DLD1 (cell line): ENCODE results near the gene NPAS1.
"Not testable (repeated sequence)": the region's sequence is repeated elsewhere in the genome, so short reads cannot be mapped to it uniquely, and the experiment has no call there.

Experiments used
- in situ Hi-C: cut with HindIII; loops from 2 replicates; pipeline ENCODE4 v1.10.0; 2017; ENCODE audit warnings: low sequenced_read_pairs

NPAS1 gene

DNA sequence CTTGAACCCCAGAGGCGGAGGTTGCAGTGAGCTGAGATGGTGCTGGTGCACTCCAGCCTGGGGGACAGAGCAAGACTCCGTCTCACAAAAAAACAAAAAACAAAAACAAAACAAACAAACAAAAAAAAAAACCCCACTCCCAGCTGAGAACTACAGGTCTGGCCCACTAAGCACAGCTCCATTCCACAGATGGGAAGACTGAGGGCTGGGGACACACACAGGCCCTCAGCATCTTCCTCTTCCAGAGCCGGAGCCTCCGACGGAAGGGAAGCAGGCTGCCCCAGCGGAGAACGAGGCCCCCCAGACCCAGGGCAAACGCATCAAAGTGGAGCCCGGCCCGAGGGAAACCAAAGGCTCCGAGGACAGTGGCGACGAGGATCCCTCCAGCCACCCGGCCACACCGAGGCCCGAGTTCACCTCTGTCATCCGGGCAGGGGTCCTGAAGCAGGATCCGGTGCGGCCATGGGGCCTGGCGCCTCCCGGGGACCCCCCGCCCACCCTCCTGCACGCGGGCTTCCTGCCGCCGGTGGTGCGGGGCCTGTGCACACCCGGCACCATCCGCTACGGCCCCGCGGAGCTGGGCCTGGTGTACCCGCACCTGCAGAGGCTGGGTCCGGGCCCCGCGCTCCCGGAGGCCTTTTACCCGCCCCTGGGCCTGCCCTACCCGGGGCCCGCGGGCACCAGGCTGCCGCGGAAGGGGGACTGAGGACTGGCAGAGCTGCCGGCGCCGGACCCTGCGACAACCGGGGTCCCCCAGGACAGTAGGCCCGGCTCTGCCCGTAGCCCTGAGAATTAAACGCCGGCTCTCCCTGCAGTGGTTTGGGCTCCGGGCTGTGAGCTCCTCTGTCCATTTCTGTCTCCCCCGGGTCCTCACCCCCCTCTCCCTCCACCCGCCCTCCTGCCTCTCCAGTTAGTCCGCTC is 25.6 kb downstream of the NPAS1 start:
- in situ Hi-C loops, result no loop called here

DNA sequence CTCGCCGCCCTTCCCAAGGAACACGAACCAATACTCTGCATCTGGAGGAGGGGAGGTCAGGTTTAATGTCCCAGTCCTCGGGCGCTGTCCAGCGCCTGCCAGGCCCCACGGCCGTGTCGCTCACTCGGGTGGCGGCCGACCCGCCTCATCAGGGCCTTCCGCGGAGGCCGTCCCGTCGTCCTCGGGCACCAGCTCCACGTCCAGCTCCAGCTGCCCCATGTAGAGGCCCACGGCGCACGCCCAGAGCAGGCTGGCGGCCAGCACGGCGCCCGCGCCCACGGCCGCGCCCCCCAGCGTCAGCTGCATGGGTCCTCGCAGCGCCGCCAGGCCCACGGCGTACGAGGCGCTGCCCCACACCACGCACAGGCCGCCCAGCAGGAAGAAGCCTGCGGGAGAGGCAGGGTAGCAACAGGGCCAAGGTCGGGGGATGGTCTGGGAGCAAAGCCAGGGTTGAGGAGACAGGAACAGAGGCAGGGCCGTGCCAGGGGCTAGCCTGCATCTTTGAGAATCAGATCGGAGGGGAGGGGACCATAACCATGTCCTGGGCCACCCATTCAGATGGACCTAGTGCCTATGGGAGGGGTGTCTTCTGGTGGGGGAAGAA is 26.3 kb downstream of the NPAS1 start:
- in situ Hi-C loops, result no loop called here

DNA sequence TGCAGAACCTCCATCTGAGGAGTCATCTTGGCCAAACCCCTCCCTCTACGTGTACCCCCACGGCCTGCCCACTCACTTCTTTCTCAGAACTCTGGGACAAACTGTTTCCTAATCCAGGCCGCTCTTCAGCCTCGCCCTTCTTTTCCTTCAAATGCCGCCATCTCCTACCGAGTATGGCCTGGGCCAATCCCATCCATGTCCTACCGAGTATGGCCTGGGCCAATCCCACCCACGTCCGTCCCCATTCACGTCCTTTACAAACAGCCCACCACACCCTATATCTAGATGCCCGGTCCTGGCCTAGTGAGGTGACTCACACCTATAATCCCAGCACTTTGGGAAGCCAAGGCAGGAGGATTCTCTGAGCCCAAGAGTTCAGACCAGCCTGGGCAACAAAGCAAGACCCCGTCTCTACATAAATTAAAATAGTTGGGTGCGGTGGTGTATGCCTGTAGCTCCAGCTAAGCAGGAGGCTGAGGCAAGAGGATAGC is 27.7 kb downstream of the NPAS1 start:
- in situ Hi-C loops, result no loop called here

DNA sequence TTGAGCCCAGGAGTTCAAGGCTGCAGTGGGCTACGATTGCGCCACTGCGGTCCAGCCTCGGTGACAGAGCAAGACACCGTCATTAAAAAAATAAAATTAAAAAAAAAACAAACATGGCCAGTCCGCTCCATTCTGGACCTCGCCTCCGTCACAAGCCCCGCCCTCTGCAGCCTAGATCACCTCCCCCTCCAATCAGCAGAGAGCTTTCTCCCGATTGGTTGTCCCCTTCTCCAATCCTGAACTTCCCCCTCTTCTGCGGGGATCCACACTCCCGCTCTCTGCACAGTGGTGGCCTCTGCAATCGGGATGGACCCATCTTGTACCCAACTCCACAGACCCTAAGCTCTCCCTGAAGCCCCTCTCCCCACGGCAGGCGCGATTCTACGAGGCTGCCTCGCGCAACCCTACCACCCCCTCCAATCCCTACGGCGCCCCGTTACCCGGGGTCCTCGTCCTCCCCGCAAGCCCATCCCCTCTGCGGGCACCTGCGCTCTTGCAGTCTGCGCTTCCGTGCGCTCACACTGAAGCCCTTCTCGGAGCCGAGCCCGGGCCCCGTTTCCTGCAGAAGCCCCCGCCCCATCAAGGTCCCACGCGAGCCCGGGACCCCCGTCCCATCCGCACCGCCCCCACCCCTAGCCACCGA is 28.2 kb downstream of the NPAS1 start:
- in situ Hi-C loops, result no loop called here

DNA sequence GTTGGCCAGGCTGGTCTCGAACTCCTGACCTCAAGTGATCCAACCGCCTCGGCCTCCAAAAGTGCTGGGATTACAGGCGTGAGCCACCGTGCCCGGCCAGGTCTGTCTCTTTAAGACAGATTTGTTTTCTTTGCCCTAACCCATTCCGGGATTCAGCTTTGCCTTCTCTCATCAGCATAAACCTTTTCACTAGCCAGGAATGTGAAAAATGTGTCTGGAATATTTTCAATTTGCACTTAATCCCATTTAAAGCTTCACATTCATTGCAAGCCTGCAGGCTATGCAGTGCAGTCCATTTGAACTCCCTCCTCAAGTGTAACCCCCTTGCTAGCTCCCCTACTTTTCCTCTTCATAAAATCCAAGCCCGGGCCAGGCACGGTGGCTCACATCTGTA is 29.7 kb downstream of the NPAS1 start:
- in situ Hi-C loops, result no loop called here

DNA sequence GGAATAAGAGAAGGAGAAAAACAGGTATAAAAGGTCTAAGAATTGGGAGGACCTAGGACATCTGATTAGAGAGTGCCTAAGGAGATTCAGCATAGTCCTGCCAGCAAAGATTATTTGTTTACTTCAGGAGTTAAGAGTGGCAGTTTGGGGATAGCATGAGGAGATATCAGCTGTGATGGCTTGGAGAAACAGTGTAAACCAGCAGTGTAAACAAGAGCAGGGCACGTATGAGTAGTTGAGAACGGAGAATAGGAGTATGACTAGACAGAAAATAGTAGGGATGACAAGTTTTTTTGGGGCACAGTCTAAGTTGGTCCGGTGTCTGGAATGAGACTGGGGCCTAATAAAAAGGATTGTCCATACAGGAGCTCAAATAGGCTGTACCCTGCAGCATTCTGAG is 30.9 kb downstream of the NPAS1 start:
- in situ Hi-C loops, result not testable (repeated sequence)

DNA sequence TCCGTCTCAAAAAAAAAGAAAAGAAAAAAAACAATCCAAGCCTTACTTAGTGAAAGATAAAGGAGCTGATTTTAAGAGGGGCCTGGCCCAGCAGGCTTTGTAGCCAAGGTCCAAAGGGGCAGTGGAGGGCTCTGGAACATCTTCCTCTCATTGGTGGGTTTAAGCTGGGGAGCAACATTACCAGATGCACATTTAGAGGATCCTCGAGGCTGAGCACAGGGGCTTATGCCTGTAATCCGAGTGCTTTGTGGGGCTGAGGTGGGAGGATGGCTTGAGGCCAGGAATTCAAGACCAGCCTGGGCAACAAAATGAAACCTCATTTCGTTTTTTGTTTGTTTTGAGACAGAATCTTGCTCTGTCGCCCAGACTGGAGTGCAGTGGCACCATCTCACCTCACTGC is 36.8 kb downstream of the NPAS1 start:
- in situ Hi-C loops, result no loop called here

DNA sequence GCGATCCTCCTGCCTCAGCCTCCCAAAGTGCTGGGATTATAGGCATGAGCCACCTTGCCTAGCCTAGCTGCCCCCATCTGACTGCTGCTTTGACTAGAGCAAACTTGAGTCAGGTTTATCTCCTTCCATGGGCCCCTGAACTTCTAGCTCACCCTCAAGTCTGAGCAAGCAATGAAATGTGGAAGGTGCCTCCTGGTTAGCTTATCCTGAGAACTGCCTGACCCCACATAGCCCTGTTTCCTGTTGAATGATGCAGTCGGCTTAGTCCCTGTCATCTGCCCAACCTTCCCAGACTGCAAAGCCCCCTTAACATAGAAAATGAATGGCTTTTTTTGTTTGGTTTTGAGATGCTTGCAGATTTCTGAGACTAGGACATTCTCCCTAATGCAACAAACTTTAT is 37.7 kb downstream of the NPAS1 start:
- in situ Hi-C loops, result no loop called here

DNA sequence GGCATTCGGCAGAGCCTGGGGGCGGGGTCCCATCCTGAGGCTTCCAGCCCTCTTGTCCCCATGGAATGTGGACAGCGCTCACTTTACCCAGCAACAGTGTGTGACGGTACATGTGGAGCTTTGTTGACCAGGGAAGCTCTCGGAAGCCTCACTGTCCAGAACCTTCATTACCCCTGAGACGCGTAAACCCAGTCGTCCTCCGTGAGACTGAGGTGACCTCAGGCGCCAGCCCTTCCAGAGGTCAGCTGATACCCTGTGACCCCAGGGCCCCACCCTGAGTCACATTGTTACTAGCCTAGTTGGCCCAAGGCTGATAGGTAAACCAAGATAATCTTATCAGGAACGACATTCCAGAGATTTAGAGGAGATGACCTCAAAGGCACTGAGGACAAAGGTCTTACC is 39.0 kb downstream of the NPAS1 start:
- in situ Hi-C loops, result no loop called here

DNA sequence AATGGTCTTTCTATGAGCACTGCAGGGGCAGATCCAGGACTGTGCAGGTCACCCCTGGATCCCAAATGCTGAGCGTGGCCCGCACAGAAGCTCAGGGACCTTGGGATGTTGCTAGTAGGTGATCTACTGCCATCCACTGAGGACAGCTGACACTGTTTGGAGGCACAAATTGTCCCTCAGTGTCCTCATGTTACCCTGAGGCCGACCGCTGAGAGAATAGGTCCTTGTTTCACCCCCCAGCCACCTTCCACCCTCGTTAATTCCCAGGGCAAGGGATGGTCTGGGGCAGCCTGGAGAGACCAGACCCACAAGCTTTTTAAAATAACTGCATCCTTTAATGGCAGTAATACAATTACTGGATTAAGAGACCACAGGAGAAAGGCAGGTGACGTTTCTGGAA is 44.2 kb downstream of the NPAS1 start:
- in situ Hi-C loops, result no loop called here

DNA sequence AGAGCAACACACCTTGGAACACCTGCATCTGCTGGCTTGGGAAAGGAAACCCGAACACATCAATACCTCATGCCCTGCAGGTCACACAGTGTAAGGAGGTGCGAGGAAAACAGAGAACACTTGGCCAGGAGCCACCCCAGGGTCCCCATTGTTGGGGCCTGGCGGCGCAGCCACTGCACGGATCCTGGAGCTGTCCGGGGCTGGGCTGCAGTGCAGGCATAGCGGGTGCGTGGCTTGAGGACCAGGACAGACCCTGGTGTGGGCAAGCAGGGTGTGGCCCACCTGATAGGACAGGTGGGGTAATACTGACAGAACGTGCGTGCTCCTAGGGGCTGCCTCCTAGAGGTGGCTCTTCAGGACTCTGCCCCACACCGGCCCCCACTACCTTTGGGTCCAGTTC is 45.6 kb downstream of the NPAS1 start:
- in situ Hi-C loops, result no loop called here

DNA sequence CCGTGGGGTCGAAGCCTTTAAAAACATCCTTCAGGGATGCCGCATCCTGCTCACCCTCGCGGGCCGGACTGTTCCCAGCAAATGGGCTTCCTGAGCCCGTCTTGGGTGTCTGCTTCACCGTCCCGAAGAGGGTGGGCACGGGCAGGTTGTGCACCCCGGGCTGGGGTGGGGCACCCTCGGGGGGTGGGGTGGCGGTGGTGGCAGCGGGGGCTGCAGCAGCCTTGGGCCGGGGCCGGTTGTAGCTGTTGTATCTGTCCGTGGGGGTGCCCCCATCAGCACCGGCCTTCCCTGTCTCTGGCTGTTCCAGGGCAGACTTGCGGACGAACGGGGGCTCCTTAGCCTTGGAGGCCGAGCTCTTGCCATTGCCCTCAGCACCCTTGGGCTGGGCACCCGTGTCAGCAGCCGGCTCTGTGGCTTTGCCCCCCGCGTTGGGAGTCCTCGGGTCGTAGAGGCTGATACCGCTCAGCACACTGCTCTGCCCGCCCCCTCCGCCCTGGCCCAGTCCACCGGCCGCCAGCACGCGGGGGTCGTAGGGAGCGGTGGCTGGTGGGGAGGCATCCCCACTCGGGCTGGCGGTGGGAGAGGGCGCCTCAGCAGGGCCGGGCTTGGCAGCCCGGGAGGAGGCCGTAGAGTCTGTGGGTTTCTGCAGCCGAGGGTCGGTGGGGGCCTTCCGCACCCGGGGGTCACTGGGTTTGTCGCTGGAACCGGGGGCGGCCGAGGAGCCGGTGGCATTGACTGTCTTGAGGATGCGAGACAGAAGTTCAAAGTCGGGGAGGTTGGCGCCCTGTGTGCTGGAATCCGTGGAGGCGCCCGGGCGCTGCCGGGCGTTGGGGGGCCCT is 47.0 kb downstream of the NPAS1 start:
- in situ Hi-C loops, result no loop called here

DNA sequence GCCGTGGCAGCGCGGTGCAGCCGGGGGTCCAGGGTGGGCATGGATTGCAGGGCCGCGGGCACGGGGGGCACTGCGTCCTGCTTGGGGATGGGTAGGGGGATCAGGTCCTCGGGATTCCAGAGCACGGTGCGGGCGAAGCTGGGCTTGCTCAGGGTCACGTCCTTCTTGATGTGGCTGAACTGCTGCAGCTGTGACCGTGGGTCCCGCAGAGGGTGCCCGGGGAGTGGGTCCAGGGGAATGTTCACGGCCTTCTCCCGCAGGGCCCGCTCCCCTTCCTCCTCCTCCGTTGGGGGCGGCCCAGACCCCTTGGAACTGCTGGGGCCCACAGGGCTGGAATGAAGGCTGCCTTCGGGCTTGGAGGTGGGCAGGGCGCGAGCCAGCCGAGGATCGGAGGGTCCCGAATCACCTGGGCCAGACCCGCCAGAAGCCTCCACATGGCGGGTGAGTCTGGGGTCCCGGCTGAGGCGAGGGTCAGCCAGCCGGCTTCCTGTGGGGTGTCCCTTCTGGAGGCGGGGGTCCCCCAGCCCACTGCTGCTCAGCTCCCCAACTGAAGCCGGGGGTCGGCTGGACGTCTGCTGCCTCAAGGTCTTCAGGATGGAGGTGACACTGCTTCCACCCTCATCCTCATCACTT is 47.7 kb downstream of the NPAS1 start:
- in situ Hi-C loops, result no loop called here

DNA sequence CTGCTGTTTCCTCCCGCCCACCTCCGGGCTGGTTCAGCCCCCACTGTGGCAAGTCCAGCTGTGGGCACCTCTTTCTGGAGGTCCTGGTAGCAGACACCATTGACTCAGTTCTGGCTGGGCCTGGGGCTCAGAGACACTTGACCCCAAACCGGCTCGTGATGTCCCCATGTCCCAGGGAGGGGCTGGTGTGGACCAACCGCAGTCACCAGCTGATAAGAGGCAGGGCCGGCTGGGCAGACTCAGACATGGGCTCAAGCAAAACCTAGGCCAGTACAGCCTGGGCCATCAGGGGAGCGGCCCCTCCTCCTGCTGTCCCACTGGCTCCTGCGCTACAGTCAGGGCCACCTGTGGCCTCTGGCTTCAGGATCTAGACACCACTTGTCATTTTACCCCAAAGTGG is 48.6 kb downstream of the NPAS1 start:
- in situ Hi-C loops, result no loop called here

DNA sequence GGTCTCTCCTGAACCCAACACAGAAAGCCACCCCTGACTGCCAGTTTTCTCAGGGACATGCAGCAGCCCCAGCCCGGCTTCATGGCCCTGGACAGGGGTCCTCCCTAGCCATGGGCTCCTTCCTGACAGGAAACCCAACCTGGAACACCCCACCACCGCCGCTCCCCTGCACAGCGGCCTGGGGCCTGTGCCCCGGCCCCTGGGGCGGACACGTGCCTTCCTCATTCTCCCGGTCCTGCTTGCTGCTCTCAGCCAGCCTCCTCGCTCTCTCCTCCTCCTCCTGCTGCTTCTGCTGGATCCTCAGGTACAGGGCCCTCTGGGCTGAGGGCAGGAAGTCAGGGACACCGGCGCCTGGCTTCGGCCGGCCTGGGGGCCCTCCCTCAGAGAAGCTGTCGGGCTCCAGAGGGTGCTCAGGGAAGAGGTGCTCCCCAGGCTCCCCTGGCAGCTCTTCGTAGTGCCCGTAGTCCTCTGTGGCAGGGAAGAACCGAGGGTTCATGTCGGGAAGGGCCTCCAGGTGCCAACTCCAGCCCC is 49.3 kb downstream of the NPAS1 start:
- in situ Hi-C loops, result no loop called here

DNA sequence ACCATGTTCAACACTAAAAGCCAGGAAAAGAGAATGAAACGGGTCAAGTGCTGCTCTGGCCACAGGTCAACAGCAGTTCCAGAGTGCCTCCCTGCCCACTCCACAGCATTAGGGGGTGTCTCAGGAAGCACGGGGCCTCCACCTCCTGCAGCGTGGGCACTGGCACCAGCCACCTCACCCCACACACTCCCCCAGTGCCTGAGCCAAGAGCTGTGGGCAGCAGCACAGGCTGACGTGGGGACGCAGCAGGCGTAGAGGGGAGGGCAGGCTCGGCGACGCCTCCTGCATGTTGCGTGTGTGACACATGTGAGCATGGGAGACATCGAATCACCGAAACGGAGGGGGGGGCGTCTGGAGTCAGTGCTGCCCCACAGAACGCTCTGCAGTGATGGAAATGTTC is 50.2 kb downstream of the NPAS1 start:
- in situ Hi-C loops, result no loop called here

DNA sequence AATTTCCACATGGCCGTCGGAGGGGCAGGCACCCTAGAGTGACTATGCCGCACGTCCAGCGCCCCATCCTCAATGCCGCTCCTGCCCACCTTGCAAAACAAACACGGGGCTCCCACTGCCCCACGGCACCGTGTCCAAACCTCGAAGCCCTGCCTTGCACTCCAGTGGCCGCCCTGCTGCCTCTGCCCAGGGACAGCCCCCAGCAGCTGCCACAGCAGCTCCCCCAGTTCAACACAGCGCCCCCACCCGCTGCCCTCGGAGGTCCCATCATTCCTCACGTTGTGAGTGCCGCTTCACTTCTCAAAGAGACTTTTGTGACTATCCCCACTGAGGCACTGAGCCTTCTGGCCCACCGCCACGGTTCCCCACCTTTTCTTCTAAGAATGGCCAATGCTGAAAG is 51.1 kb downstream of the NPAS1 start:
- in situ Hi-C loops, result no loop called here

DNA sequence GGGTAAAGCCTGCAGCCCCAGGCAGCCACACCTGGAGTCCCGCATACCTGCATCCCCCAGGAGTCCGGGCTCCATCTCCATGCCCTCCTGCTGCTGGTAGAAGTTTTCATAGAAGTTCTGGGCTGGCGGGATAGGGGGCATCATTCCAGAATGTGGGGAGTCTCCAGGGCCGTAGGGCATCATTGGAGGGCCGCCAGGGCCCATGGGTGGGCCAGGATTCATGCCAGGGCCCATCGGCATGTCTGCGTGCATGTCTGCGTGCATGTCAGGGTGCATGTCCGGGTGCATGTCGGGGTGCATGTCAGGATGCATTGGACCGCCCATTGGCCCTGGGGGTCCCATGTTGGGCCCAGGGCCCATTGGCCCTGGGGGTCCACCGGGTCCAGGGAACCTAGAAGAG is 52.1 kb downstream of the NPAS1 start:
- in situ Hi-C loops, result no loop called here

DNA sequence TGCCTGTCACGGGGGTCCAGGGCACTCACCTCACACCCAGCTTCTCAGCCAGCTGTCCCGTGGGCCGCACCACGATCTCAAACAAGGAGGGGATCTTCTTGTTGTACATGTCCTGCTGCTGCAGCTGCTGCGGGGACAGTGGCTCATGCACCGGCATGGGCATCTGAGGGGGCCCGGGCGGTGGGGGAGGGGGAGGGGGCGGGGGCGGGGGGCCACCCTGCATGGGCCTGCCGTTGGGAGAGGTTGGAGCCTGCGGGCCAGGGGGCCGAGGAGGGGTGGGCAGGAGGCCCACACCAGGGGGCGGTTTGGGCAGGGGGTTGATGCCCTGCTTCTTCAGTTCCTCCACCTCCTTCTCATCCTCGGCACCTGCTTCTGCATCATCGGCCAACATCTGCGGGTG is 52.7 kb downstream of the NPAS1 start:
- in situ Hi-C loops, result no loop called here

DNA sequence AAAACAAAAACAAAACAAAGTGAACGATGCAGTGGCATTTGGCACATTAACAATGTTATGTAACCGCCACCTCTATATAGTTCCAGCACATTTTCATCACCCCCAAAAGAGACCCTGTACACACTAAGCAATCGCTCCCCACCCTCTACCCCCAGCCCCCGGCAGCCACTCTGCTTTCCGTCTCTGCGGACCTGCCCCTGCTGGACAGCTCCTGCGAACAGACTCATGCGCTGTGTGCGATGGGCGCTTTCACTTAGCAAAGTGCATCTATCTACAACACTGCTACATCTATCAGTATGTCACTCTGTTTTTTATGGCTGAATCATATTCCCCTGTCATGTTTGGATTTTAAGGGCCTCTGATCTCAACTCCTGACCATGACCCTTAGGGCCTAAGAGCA is 53.9 kb downstream of the NPAS1 start:
- in situ Hi-C loops, result no loop called here
